Activated effector memory CD4-positive, alpha-beta T cell treated with anti-CD3 and anti-CD28 coated beads, Interleukin-2, amount 50 U/mL, for 16 hours (primary cell): ENCODE results near the gene IPCEF1.
"Not testable (repeated sequence)": the region's sequence is repeated elsewhere in the genome, so short reads cannot be mapped to it uniquely, and the experiment has no call there.

ENCODE experiments used
- DNase-seq: peaks from one replicate; pipeline ENCODE4 v3.0.0-alpha.2; 2020

Gene IPCEF1

GRCh38 chr6:154370545-154370944 lies 13.9 kb upstream of the IPCEF1 start:
- DNase-seq, result no peak

- DNase-seq, result no peak
These were observed 11.5 kb upstream of the IPCEF1 start for GRCh38 chr6:154367839-154368695.

DNA sequence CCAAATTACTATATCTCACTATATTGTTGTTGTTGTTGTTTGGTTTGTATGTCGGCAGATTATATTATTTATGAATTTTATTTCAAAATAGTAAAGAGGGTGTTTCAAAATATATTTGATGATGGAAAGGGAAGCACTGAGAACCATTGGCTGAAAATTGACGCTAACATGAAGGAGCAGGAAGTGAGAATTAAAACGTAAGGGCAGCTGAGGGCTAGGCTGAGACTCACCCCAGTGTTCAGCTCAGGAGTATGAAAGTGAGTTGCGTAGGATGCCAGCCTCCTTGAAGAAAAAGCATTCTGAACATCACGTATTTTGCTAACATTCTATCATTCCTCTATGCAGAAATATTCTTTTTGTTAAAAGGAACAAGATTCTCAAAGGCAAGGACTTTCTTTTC lies 10.7 kb upstream of the IPCEF1 start:
- DNase-seq, result no peak

- no peak for DNase-seq
These were observed 7.2 kb upstream of the IPCEF1 start for GRCh38 chr6:154363821-154364220.

- DNase-seq, result no peak
These were observed 4.9 kb upstream of the IPCEF1 start for GRCh38 chr6:154361476-154361875.

- DNase-seq, result no peak
These were observed 3.9 kb upstream of the IPCEF1 start for GRCh38 chr6:154360476-154360875.

GRCh38 chr6:154359679-154360078 lies 3.1 kb upstream of the IPCEF1 start:
- DNase-seq, result no peak

DNA sequence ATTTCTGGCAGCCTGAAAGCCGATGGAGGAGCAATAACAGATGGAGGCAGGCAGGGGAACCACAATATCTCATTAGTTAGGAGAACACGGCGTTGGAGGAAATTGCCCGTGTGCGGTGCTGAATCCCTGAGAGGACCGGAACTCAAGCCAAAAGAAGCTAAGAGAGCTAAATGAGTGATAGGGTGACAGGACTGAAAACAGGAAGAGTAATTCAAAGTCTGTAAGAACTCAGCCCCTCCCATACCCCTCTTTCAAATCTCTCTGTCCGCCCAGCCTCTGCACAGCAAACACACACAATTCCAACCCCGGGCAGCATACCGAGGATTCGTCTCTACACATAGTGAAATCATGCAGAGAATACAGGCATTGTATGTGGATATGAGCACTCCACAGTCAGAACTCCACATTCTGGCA lies 2.6 kb upstream of the IPCEF1 start:
- no peak for DNase-seq

- DNase-seq, result no peak
These were observed 1.5 kb upstream of the IPCEF1 start for GRCh38 chr6:154358019-154358545.

DNA sequence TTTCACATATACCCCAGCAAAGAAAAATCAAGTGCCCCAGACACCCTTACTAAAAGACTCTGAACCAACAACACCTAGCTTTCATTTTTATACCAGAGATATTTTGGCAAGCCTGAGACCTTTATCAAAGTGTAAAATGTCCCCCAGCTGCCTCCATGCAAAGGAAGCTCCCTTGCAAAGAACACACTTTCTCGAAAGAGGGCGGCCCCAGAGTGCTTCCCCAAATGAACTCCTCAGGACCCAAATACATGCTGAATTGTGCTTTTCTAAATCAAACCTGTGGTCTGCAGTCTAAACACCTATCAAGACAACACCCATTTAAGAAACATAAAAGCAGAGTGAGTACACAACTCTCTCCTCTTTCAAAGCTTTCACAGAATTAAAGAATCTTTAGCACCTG lies 490 bp downstream of the IPCEF1 start:
- DNase-seq, result no peak

- DNase-seq, result no peak
These were observed 2.3 kb downstream of the IPCEF1 start for GRCh38 chr6:154354265-154354777.

DNA sequence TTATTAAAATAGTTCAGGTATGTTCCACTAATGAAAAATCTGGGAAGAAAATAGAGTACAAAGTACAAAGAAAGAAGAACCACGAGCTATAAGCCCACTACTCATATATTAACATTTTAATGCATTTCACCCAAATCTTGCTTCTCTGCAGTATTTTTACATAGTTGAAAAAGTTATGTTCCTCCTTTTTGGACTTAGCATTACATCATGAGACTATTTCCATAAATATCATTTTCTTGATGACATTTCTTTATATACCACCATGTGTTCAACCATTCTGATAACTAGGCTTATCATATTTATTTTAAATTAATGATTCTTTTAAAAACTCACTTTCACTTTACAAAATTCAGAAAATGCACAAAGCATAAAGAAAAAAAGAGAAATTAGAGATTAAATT lies 3.0 kb downstream of the IPCEF1 start:
- no peak for DNase-seq

DNA sequence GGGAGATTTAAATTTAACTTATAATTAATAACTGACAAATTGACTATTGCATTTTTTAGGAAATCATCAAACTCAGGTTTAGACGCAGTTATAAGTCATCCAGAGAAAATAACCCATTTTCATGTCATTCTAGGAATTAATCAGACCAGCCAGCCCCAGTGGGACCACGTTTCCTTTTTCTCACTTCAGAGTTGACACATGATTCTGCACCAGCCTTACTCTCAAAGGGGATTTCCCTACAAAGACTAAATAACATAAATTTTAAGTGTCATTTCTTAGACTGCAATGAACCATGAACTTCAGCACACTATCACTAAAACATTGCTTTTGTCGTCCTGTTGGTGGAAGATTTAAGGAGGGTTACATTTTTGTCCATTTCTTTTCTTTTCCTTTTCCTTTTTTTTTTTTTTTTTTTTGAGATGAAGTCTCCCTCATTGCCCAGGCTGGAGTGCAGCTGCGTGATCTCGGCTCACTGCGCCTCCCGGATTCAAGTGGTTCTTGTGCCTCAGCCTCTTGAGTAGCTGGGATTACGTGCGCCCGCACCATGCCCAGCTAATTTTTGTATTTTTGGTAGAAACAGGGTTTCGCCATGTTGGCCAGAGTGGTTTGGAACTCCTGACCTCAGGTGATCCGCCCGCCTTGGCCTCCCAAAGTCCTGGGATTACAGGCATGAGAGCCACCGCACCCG lies 3.6 kb downstream of the IPCEF1 start:
- no peak for DNase-seq

GRCh38 chr6:154350293-154350692 lies 6.3 kb downstream of the IPCEF1 start:
- DNase-seq, result no peak

GRCh38 chr6:154347981-154348380 lies 8.6 kb downstream of the IPCEF1 start:
- DNase-seq, result no peak

DNA sequence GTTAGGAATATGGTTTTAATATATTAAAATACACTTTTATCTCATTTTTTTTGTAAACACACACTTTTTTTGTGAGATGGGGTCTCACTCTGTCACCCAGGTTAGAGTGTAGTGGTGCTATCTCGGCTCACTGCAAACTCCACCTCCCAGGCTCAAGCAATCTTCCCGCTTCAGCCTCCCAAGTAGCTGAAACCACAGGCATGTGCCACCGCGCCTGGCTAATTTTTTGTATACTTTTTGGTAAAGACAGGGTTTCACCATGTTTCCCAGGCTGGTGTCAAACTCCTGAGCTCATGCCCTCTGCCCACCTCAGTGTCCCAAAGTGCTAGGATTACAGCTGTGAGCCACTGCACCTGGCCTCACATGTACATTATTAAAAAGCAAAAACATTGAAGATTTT lies 10.8 kb downstream of the IPCEF1 start:
- DNase-seq, result no peak

GRCh38 chr6:154343473-154344308 lies 12.9 kb downstream of the IPCEF1 start:
- no peak for DNase-seq

DNA sequence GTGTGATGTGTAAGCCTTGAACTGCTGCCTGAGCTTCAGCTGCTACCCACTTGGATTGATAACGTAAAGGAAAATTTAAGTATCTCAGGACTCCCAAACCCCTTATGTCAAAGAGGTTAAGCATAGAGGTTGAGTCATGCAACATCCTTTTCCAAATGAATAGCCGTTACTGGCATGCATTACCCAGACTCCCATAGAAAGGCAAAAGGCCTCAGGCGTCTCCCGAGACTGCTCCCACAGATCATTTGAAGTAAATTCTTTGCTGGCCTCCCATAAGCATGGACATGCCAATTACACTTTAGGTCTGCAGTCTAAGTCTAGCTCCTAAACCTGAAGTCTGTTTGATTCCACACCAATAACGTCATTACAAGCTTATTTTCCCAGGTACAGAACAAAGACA lies 14.7 kb downstream of the IPCEF1 start:
- DNase-seq, result no peak

DNA sequence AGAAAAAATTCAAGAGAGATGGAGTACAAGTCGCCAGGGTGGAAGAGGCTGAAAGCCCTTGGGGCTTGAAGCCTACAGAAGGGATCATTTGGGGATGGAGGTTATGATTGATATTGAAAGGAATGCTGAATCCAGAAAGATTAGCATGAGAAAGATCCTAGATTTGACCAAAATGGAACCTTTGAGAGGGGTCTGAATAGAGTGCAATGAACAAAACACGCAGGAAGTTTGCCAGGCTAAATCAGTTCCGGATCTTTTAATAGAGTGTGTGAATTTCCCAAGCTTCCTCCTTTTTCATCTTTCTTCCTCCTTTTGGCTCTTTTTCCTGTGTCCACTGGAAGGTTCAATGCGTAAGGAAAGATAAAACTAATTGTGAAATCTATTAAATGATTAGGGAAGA lies 15.3 kb downstream of the IPCEF1 start:
- DNase-seq, result no peak

- DNase-seq, result no peak
These were observed 19.1 kb downstream of the IPCEF1 start for GRCh38 chr6:154337406-154338005.

GRCh38 chr6:154334147-154334546 lies 22.5 kb downstream of the IPCEF1 start:
- DNase-seq, result not testable (repeated sequence)

DNA sequence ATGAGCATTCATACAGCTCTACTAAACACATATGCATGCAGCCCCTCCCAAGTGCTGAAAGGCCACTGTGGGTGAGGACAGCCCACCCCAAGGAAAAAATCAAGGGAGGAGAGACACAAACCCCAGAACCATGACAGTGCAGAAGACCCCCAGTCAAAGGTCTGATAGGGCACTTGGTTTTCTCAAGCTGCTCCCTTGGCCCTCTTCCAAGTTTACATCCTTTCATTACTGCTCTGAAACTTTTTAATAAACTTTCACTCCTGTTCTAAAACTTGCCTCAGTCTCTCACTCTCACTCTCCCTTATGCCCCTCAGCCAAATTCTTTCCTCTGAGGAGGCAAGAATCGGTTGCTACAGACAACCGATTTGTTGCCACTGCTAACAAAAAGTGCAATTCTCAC lies 24.9 kb downstream of the IPCEF1 start:
- DNase-seq, result no peak
